Skeletal muscle satellite cell (primary cell): ENCODE measurements around the gene TRPM7. TPM values are rescaled to one million over a fixed set of nuclear protein-coding genes. Genes with fewer than 3 reads are reported as not detected.
A peak's percentile ranks its signal among the peaks of the same experiment; 100 is the strongest.
"Not testable (repeated sequence)": the region's sequence is repeated elsewhere in the genome, so short reads cannot be mapped to it uniquely, and the experiment has no call there.

Experiments used
- H3K27me3 ChIP-seq: 2 replicates; pipeline ENCODE4 v1.7.0; 2013; ENCODE audit warnings: low read length; ENCODE audit not compliant: control insufficient read depth, insufficient read depth
- H3K36me3 ChIP-seq: 2 replicates; pipeline ENCODE4 v1.7.0; 2013; ENCODE audit warnings: mild to moderate bottlenecking, control low read depth, low read length; ENCODE audit not compliant: insufficient read depth
- H3K4me1 ChIP-seq: 2 replicates; pipeline ENCODE4 v1.7.0; 2013; ENCODE audit warnings: low read length; ENCODE audit not compliant: control insufficient read depth, insufficient read depth
- H3K4me2 ChIP-seq: 2 replicates; pipeline ENCODE4 v1.7.0; 2013; ENCODE audit warnings: mild to moderate bottlenecking, low read length
- H3K4me3 ChIP-seq: 2 replicates; pipeline ENCODE4 v1.7.0; 2013; ENCODE audit warnings: low read length
- H3K9ac ChIP-seq: 2 replicates; pipeline ENCODE4 v1.7.0; 2013; ENCODE audit warnings: mild to moderate bottlenecking, low read depth, low read length, moderate library complexity
- H3K9me3 ChIP-seq: replicated peaks from 2 replicates; pipeline ENCODE4 v1.7.0; 2013; ENCODE audit warnings: mild to moderate bottlenecking, control low read depth, low read length
- total RNA-seq: library from RNA; depleted of rRNA; stranded (reverse); fragments of >200 nt; gene quantifications from 2 replicates; pipeline ENCODE4 v1.2.3, GENCODE V29; 2012; rRNA removed

Gene TRPM7
- 39.5 and 56.0 TPM in 2 replicates for total RNA-seq

DNA sequence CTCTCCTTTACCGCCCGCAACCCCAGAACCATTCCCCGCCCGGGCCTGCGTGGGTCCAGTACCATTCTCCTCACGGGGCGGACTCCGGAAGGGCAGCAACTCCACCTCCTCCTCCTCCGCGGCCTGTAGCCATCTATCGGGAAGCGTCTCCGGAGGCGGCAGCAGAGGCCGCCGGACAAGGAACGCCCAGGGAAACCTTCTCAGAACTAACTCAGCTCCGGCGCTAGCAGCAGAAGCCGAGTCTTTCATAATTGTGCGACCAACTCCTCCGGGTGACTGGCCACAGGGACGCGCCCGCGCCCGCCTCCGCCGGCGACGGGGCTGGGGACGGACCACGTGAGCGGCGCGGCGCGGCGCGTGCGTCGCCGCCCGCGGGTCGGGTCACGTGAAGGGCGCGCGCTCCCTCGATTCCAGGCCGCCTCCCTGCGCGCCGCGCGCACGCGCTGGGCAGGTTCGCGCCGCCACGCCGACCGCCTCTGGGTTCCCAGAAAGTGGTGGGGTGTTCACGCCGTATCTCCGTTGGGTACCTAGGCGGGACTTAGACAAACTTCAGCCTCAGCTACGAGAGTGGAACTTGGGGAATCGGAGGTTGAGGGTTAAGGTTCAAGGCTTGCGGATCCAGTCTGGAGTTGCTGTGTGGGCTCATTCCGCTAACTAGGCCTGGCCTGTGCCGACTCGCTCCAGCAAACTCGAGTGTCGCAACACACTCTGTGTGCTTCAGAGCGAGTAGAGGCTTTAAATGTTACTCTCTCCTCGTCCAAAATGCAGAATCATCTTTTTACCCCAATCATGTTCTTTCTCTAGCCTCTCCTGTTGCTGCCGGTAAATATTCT lies at the start of gene TRPM7:
Gene TRPM7 (minus strand): TSS at position 329 of the 833 bp plus-strand sequence. CDS start 264 bp downstream, at position 65.
- Histone ChIP-seq H3K36me3 (peaks cover 2% of the 10 kb centered on the region), H3K4me2 (peak within 1 kb of the TSS; percentile 89), H3K9ac (peak within 1 kb of the TSS; percentile 92), H3K9me3 (no peaks in the 10 kb centered on the region), H3K4me1 (peaks cover 24% of the 10 kb centered on the region), H3K4me3 (peak within 1 kb of the TSS; percentile 82), H3K27me3 (no peaks in the 10 kb centered on the region)

GRCh38 chr15:50735156-50735555 lies 48.6 kb upstream of the TRPM7 start:
- peaks cover 49% of the 10 kb centered on the region for H3K36me3 ChIP-seq

DNA sequence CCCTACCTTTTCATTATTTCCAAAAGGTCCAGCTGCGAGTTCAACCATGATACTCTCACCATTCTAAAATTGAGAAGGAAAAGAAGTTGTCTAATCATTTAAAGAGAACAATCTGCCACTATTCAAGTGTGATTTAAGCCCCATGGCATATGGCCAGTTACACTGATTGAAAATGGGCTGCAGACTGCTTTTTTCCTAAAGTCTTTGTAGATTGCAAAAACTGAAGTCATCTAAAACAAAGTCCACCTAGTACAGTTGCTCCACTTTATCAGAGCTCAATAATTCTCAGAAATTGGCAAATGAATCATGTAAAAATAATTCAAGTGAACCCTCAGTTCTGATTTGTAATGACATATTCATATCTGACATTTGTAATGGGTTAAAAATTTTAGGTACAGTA lies 39.7 kb upstream of the TRPM7 start:
- no peak overlapping the region for H3K4me2 ChIP-seq
- H3K36me3 ChIP-seq, result peaks cover 30% of the 10 kb centered on the region
- no peaks in the 10 kb centered on the region for H3K4me1 ChIP-seq
- H3K9ac ChIP-seq, result no peak overlapping the region
- no peaks in the 10 kb centered on the region for H3K9me3 ChIP-seq
- no peak overlapping the region for H3K4me3 ChIP-seq
- no peaks in the 10 kb centered on the region for H3K27me3 ChIP-seq

More at GRCh38 chr15:50735156-50735555, 48.6 kb upstream of the TRPM7 start:
- Histone ChIP-seq H3K4me2 (no peak overlapping the region), H3K27me3 (no peaks in the 10 kb centered on the region), H3K4me1 (no peaks in the 10 kb centered on the region), H3K4me3 (no peak overlapping the region), H3K9ac (no peak overlapping the region), H3K9me3 (no peaks in the 10 kb centered on the region)

DNA sequence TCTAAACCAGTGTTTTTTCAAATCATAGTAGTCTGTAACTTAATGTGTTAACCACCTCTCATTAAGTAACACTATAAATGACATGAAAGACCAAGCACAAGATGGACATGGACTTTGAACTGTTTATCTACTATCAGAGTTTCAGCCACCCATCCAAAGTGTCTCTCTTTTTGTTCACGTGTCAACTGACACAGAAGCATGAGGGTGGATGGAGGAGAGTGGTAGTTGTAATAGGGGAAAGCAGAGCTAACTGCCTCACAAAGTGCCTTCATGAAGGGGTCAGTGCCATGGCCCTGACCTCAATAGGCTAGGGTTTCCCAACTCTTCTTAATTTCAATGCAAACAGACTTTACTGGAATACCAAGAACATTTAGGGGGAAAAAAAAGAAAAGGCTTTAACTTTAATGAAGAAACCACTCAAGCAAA lies 32.1 kb upstream of the TRPM7 start:
- Histone ChIP-seq H3K9ac (no peak overlapping the region), H3K27me3 (no peaks in the 10 kb centered on the region), H3K4me1 (no peaks in the 10 kb centered on the region), H3K4me3 (no peak overlapping the region), H3K36me3 (peaks cover 21% of the 10 kb centered on the region), H3K9me3 (no peaks in the 10 kb centered on the region), H3K4me2 (no peak overlapping the region)

GRCh38 chr15:50712018-50712417 lies 25.4 kb upstream of the TRPM7 start:
- Histone ChIP-seq H3K4me2 (no peak overlapping the region), H3K4me3 (no peak overlapping the region), H3K9me3 (no peaks in the 10 kb centered on the region), H3K9ac (no peak overlapping the region), H3K36me3 (peaks cover 4% of the 10 kb centered on the region), H3K27me3 (no peaks in the 10 kb centered on the region), H3K4me1 (no peaks in the 10 kb centered on the region)

DNA sequence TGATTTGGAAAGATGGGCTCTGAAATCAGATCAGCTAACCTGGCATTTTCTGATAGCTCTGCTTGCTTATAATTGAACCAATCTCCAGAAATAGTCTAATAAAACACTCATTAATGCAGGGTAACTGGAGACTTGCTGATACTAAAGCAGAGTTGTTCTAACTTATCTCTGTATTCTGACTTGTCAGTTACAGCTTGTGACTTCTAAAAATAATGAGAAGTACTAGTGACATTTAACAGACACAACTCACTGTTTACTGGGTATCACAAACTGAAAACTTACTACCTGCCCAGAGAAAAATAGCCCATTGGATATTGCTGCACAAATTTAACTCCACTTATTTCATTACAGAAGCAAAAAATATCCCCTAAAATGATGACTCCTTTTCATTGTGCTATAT lies 24.0 kb upstream of the TRPM7 start:
- Histone ChIP-seq H3K4me2 (no peak overlapping the region), H3K4me3 (no peak overlapping the region), H3K9ac (no peak overlapping the region), H3K36me3 (peaks cover 4% of the 10 kb centered on the region), H3K27me3 (no peaks in the 10 kb centered on the region), H3K9me3 (no peaks in the 10 kb centered on the region), H3K4me1 (no peaks in the 10 kb centered on the region)

- no peaks in the 10 kb centered on the region for H3K4me1 ChIP-seq
- H3K27me3 ChIP-seq, result no peaks in the 10 kb centered on the region
- H3K4me3 ChIP-seq, result no peak overlapping the region
- H3K9me3 ChIP-seq, result no peaks in the 10 kb centered on the region
- H3K36me3 ChIP-seq, result peaks cover 10% of the 10 kb centered on the region
- no peak overlapping the region for H3K9ac ChIP-seq
- no peak overlapping the region for H3K4me2 ChIP-seq
Observed at GRCh38 chr15:50707878-50708427, 21.4 kb upstream of the TRPM7 start.

DNA sequence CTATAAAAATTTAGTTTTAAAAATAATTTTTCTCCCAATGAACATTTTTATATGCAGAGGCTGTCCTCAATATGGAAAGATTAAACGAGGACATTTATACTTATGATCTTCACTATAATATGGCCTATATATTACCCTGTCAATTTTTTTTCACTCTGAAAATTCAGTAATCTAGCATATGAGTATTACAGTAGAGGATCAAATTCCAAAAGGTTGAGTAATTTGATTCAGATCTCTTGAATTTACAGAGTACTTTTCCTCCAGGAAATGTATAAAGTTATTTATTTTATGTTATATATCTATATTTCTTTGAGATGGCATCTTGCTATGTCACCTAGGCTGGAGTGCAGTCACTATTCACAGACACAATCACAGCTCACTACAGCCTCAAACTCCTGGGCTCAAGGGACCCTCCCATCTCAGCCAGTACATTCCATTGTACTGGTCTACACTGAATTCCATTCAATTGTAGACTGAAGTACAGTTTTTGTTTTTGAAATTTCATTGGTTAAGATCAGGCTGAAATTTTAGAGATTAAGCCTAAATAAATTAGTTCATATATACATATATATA lies 16.3 kb upstream of the TRPM7 start:
- H3K9ac ChIP-seq, result no peak overlapping the region
- H3K4me3 ChIP-seq, result no peak overlapping the region
- H3K4me1 ChIP-seq, result no peaks in the 10 kb centered on the region
- peaks cover 7% of the 10 kb centered on the region for H3K36me3 ChIP-seq
- no peak overlapping the region for H3K4me2 ChIP-seq
- no peaks in the 10 kb centered on the region for H3K9me3 ChIP-seq
- H3K27me3 ChIP-seq, result no peaks in the 10 kb centered on the region

DNA sequence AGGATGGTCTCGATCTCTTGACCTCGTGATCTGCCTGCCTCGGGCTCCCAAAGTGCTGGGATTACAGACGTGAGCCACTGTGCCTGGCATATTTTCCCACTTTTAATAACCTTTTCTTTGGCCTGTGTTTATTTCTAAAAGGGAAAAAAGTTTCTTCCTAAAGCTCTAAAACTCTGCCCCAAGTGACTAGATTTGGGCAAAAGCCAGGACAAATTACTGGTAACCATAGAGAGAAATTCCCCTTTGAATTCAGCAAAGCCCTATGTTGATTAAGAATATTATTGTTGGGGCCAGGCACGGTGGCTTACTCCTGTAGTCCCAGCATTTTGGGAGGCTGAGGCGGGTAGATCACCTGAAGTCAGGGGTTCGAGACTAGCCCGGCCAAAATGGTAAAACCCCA lies 11.5 kb upstream of the TRPM7 start:
- Histone ChIP-seq H3K4me3 (no peak overlapping the region), H3K4me1 (no peaks in the 10 kb centered on the region), H3K4me2 (no peak overlapping the region)

GRCh38 chr15:50697109-50697797 lies 10.7 kb upstream of the TRPM7 start:
- no peaks in the 10 kb centered on the region for H3K27me3 ChIP-seq
- no peaks in the 10 kb centered on the region for H3K36me3 ChIP-seq
- H3K9me3 ChIP-seq, result no peaks in the 10 kb centered on the region
- H3K4me2 ChIP-seq, result no peak overlapping the region
- no peaks in the 10 kb centered on the region for H3K4me1 ChIP-seq
- no peak overlapping the region for H3K9ac ChIP-seq
- no peak overlapping the region for H3K4me3 ChIP-seq

More for the DNA sequence above, 11.5 kb upstream of the TRPM7 start:
- Histone ChIP-seq H3K9ac (no peak overlapping the region), H3K9me3 (no peaks in the 10 kb centered on the region), H3K27me3 (no peaks in the 10 kb centered on the region), H3K36me3 (no peaks in the 10 kb centered on the region)

- H3K9ac ChIP-seq, H3K4me3 ChIP-seq, H3K9me3 ChIP-seq, H3K4me1 ChIP-seq, H3K4me2 ChIP-seq, H3K27me3 ChIP-seq, H3K36me3 ChIP-seq: not testable (repeated sequence)
Observed at GRCh38 chr15:50694634-50695165, 8.1 kb upstream of the TRPM7 start.
